Muscle of arm (tissue), 12 donors: Measurements from ENCODE around the gene SYTL3. TPM values are rescaled to one million over a fixed set of nuclear protein-coding genes. Genes with fewer than 3 reads are reported as not detected.
A peak's percentile ranks its signal among the peaks of the same experiment; 100 is the strongest.
"Not testable (repeated sequence)": the region's sequence is repeated elsewhere in the genome, so short reads cannot be mapped to it uniquely, and the experiment has no call there.

Experiments
- DNase-seq: peaks from one replicate; pipeline ENCODE4 v3.0.0-alpha.2; 2013
- polyA plus RNA-seq, 12 donors: library from polyadenylated mRNA; unstranded; fragments of 120-200 nt; gene quantifications; one replicate each; pipeline ENCODE4 v1.2.1, GENCODE V29; 2013; ENCODE audit not compliant: insufficient read length in 12 of 12

Gene SYTL3
- polyA plus RNA-seq, 12 donors: 3.1 to 14.7 (median 8.8) TPM; not detected in 1

- DNase-seq: no peak
These were observed 12.7 kb downstream of the SYTL3 start for GRCh38 chr6:158662607-158662953.

DNA sequence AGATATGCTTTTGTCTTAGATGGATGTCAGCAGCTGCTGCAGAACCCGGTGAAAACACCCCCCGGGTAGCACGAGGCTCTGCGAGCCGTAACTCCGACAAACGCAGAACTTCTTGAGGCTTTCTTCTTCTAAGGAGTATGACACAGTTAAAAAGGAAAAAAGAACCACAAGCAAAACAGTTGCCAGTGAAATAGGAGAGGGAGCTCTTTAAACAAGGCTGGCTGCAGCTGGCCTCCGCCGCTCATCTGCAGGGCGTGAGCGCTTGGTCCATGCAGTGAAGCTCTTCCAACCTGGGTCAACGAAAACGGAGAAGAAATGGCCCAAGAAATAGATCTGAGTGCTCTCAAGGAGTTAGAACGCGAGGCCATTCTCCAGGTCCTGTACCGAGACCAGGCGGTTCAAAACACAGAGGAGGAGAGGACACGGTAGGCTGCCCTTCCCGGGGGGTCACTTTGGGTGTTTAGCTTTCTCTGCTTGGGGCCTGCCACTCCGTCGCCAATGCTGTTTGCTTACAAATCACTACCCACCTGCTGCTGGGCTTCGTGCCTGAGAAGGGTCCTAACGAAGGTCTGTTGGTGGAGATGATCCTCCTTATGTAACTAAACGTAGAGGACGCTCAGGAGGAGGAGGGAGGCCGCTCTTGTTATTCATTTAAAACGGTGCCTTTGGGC lies 13.2 kb downstream of the SYTL3 start:
- peak; percentile 58 for DNase-seq

- no peak for DNase-seq
These were observed 13.8 kb downstream of the SYTL3 start for GRCh38 chr6:158663625-158664165.

DNA sequence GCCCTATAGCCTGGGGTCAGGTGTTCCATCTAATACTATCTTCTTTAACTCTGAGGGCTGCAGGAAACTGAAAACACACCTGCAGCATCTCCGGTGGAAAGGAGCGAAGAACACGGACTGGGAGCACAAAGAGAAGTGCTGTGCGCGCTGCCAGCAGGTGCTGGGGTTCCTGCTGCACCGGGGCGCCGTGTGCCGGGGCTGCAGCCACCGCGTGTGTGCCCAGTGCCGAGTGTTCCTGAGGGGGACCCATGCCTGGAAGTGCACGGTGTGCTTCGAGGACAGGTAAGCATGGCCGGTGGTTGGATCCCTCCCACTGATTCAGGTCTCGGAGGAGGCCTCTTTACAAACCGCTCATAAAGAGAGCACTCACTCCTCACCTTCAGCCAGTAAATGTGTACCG lies 15.5 kb downstream of the SYTL3 start:
- DNase-seq: no peak

DNA sequence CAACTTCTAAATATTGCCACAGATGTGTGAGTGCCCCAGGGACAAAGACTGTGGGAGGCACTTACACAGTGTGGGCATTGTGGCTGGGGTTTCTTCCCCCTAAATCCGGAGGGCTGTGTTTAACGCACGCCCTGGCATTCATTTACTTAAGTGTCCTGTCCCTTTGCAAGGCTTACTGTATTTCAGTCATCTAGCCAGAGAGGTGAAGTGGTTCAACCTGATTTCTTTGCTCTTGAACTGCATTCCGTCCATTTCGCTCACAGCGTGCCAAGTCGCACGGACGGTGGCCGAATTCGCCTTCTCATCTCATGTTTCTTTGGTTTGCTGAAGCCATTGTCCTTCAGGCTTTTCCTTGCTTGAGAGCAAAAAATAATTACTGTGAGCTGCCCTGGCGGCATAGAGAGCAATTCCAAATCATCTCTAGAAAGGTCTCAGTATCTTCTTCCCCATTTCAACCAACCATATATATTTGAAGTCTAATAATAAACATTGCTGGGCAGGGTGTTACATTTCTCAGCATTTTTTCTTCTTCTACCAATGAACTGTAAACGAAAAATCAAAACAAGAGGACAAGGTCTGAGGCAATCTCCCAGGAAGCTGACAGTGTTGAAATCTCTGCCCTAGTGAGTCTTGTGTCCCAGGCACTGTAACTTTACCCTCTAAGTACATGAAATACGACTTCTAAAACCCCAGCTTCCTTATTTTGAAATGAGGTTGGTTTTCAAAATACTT lies 16.9 kb downstream of the SYTL3 start:
- no peak for DNase-seq

GRCh38 chr6:158667360-158667981 lies 17.6 kb downstream of the SYTL3 start:
- no peak for DNase-seq

GRCh38 chr6:158668707-158669103 lies 18.9 kb downstream of the SYTL3 start:
- no peak for DNase-seq

GRCh38 chr6:158669145-158670035 lies 19.5 kb downstream of the SYTL3 start:
- DNase-seq: no peak

DNA sequence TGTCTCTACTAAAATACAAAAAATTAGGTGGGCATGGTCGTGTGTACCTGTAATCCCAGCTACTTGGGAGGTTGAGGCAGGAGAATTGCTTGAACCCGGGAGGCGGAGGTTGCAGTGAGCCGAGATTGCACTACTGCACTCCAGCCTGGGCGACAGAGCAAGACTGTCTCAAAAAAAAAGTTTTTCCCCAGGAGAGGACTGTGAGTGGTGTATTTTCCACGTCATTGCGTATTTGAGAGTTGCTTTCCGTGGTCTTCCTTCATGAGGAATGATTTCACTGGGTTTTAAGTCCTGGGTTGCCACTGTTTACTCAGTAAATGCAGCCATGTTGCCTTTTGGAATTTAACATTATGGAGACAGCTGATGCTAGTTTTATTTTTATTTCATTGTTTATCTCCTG lies 22.3 kb downstream of the SYTL3 start:
- DNase-seq: not testable (repeated sequence)

DNA sequence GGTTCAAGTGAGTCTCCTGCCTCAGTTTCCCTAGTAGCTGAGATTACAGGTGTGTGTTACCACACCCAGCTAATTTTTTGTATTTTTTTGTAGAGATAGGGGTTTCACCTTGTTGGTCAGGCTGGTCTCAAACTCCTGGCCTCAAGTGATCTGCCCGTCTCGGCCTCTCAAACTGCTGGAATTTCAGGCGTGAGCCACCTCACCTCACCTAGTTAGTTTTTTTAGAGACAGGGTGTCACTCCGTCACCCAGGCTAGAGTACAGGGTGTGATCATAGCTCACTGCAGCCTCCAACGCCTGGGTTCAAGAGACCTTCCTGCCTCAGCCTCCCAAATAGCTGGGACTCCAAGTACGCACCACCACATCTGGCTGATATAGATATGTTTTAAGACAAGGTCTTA lies 22.9 kb downstream of the SYTL3 start:
- DNase-seq: no peak

DNA sequence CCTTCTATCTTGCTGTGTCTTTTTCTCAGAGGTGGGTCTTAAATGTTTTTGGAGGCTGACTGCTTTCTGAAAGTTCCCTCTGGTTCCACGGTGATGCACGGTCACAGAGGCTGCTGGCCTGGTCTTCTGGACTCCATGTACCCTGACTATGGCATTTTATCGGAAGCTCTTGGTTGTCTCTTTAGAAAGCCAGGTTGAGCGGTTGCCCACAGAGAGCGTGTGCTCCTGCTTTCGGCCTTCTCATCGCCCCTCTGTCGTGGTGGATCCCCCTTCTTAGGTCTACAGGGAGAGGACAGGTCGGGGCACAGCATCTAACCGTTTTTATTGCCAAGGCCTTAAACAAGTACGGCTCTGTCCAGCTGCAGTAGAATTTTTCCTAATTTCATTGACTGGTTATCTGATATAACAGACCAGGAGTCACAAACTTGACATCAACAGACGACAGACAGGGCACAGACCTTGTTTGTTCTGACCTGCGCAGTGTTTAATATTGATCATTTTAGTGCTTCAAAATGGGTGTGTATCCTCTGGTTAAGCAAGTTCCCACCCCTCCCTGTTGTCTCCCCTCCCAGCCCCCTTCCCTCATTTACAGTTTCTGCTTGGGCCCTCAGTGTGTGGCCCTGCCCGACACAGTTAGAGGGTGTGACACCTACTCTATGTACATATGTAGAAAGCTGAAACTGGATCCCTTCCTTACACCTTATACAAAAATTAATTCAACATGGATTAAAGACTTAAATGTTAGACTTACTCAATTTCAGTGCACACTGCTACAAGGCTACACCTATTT lies 24.7 kb downstream of the SYTL3 start:
- no peak for DNase-seq

- DNase-seq: not testable (repeated sequence)
These were observed 27.2 kb downstream of the SYTL3 start for GRCh38 chr6:158677094-158677493.

DNA sequence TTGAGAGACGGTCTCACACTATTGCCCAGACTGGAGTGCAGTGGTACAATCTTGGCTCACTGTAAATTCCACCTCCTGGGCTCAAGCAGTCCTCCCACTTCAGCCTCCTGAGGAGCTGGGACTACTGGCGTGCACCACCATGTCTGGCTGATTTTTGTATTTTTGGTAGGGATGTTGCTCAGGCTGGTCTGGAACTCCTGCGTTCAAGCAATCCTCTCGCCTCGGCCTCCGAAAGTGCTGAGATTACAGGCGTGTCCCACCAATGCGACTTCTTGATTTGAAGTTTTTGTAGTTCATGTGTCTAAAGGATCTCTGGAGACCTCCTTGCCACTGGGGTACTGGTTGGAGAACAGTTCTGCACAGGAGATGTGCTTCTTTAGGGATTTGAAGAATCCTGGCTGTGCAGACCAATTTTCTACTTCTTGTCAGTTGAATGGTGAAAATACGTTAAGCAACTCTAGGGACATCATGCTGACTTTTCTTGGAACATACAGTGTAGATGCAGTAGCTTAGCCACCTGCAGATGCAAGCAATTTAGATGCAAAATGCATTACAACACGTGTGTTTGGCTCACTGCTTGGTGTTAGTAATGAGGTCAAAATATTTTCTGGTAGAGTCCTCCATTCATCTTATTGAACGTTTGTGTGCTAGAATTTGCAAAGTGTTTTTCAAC lies 28.2 kb downstream of the SYTL3 start:
- DNase-seq: no peak

DNA sequence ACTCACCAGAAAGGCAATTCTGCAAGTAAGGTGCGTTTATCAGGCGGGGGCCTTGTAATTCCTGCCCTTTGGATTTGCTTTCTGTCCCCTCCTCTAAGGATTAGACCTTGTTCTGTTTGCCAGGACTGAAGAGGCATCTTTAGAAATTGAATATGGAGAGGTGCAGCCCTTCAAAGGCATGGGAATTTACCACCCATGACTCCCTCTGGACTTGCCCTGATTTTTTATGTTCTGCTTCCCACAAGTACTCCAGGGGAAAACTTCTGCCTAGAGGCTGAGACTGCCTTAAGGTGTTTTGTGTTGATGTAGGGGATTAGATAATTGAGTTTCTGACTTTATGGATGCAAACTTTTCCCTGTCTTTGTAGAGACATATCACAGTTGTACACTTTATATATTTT lies 30.2 kb downstream of the SYTL3 start:
- no peak for DNase-seq

DNA sequence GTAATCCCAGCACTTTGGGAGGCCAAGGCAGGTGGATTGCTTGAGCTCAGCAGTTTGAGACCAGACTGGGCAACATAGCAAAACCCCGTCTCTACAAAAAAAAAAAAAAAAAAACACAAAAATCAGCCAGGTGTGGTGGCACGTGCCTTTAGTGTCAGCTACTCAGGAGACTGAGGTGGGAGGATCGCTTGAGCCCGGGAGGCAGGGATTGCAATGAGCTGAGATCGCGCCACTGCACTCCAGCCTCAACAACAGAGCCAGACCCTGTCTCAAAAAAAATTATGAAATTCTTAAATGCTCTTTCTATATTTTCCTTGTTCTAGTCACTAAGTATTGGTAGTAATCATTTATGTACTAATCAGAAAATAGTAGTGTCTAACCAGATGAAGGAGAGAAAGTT lies 30.6 kb downstream of the SYTL3 start:
- DNase-seq: no peak

DNA sequence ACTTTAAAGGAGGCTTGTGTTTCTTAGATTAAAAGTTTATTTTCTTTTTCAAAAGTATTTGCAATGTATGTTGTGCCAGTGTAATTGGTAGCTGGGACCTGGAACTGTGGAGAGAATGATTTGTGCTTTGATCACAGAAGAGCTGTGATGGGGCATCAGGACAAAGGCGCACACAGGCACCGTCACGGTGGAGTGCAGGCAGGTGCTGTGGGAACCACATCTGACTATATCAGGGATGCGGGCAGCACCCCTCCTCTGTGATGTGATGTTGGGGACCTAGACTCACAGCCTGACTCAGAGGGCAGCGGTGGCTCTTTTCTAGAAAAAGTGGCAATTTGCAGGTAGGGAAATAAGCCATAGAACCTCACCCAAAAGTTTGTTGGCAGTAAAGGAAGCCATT lies 34.5 kb downstream of the SYTL3 start:
- no peak for DNase-seq

GRCh38 chr6:158684745-158685324 lies 35.0 kb downstream of the SYTL3 start:
- DNase-seq: no peak

DNA sequence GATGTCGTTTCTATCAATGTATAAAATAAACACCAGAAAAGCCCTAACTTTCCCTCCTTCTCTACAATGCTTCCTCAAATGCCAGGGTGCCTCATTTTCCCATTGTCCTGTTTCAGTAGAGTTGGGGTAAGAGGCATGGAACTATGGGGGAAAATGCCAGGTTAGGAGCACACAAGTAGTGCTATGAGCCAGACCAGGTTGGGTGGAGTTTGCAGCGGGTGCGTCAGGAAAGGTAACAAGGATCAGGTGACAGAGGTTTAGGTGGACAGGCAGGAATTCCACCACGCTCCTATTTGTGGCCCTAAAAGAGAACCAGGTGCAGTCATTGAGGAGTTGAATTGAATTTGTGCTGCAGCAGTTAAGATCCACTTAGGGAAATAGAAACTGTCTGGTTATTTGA lies 36.5 kb downstream of the SYTL3 start:
- DNase-seq: no peak

- no peak for DNase-seq
These were observed 37.0 kb downstream of the SYTL3 start for GRCh38 chr6:158686791-158687381.

DNA sequence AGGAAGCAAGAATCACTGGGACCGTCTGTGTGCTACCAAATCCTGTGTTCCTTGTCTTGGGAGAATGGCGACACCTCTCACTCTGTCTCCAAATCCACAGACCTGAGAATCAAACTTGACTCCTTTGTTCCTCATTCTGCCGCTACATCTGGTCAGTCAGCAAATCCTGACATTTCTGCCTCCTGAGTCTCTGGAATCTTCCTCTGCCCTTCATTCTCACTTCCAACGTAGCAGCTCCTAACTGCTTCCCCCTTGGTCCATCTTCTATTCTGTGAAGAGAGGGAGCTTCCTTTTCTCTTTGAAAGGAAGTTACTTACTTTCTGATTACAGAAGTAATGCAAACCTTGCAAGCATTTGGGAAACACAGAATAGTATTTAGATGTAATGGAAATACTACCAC lies 37.7 kb downstream of the SYTL3 start:
- no peak for DNase-seq
